ENCODE results near the gene ZBTB21. TPM values are rescaled to one million over a fixed set of nuclear protein-coding genes. Genes with fewer than 3 reads are reported as not detected.

ZBTB21 gene
- polyA plus RNA-seq, 3 donors, result 4.7 to 7.2 (median 6.3) TPM

GRCh38 chr21:41987310-41987709 lies 22.9 kb downstream of the ZBTB21 start:
- Mint-ChIP-seq H3K9me3 (peaks cover 0 to 7% (median 4%) of the 10 kb centered on the region in 7 donors), H3K36me3 (peaks cover 16 to 25% of the 10 kb centered on the region in 2 donors), H3K27me3 (ENCODE audit: low read depth in 3 of 3) (no peaks in the 10 kb centered on the region), H3K27ac (no peak overlapping the region), H3K4me3 (no peak overlapping the region), H3K4me1 (no peaks in the 10 kb centered on the region)
- Histone ChIP-seq H4K20me1 (ENCODE audit: insufficient read depth, low read length) (no peaks in the 10 kb centered on the region), H3K4me2 (replicated peaks; ENCODE audit: extremely low read depth, low read length, poor library complexity, severe bottlenecking) (no peak overlapping the region), H3K27ac (ENCODE audit: low read depth in 1 of 2, low read length in 2 of 2) (no peak overlapping the region), H3K4me3 (replicated peaks in 1 of 3; ENCODE audit: low read depth in 2 of 3, low read length in 3 of 3) (no peak overlapping the region), H3K79me2 (ENCODE audit: insufficient read depth, low read length) (no peaks in the 10 kb centered on the region), H2AFZ (ENCODE audit: insufficient read depth, low read depth, low read length, poor library complexity, severe bottlenecking) (no peak overlapping the region), H3K9me3 (replicated peaks in 1 of 2; ENCODE audit: control insufficient read depth in 1 of 2, insufficient read depth in 1 of 2, low read length in 2 of 2) (no peaks in the 10 kb centered on the region), H3K4me1 (ENCODE audit: control insufficient read depth in 1 of 2, insufficient read depth in 2 of 2, low read length in 2 of 2) (no peaks in the 10 kb centered on the region), H3K27me3 (ENCODE audit: control insufficient read depth in 2 of 2, insufficient read depth in 2 of 2, low read length in 2 of 2) (no peaks in the 10 kb centered on the region), H3K36me3 (replicated peaks in 1 of 2; ENCODE audit: control insufficient read depth in 1 of 2, insufficient read depth in 2 of 2, low read length in 2 of 2) (peaks cover 16 to 29% of the 10 kb centered on the region in 2 donors), H3K9ac (ENCODE audit: insufficient read depth, low read length, poor library complexity, severe bottlenecking) (no peak overlapping the region)
- WGBS (ENCODE audit: insufficient coverage), result no CpG with 5 or more reads among the region's 3 CpGs
- intact Hi-C loops (cut with micrococcal nuclease), result no loop called here
- TF ChIP-seq CTCF (IDR thresholded peaks at IDR 0.05), result no peak
- DNase-seq, result no peak

- Histone ChIP-seq H3K9me3 (replicated peaks in 1 of 2; ENCODE audit: control insufficient read depth in 1 of 2, insufficient read depth in 1 of 2, low read length in 2 of 2) (no peaks in the 10 kb centered on the region), H2AFZ (ENCODE audit: insufficient read depth, low read depth, low read length, poor library complexity, severe bottlenecking) (no peak overlapping the region), H3K79me2 (ENCODE audit: insufficient read depth, low read length) (no peaks in the 10 kb centered on the region), H4K20me1 (ENCODE audit: insufficient read depth, low read length) (no peaks in the 10 kb centered on the region), H3K9ac (ENCODE audit: insufficient read depth, low read length, poor library complexity, severe bottlenecking) (no peak overlapping the region), H3K4me3 (replicated peaks in 1 of 3; ENCODE audit: low read depth in 2 of 3, low read length in 3 of 3) (no peak overlapping the region), H3K36me3 (replicated peaks in 1 of 2; ENCODE audit: control insufficient read depth in 1 of 2, insufficient read depth in 2 of 2, low read length in 2 of 2) (peaks cover 3 to 14% of the 10 kb centered on the region in 2 donors), H3K27ac (ENCODE audit: low read depth in 1 of 2, low read length in 2 of 2) (no peak overlapping the region), H3K27me3 (ENCODE audit: control insufficient read depth in 2 of 2, insufficient read depth in 2 of 2, low read length in 2 of 2) (no peaks in the 10 kb centered on the region), H3K4me2 (replicated peaks; ENCODE audit: extremely low read depth, low read length, poor library complexity, severe bottlenecking) (no peak overlapping the region), H3K4me1 (ENCODE audit: control insufficient read depth in 1 of 2, insufficient read depth in 2 of 2, low read length in 2 of 2) (no peaks in the 10 kb centered on the region)
- 100% methylated on average over 2 of the region's 6 CpGs for WGBS (ENCODE audit: insufficient coverage)
- Mint-ChIP-seq H3K9me3 (peaks cover 0 to 7% (median 4%) of the 10 kb centered on the region in 7 donors), H3K27ac (no peak overlapping the region), H3K4me3 (no peak overlapping the region), H3K27me3 (ENCODE audit: low read depth in 3 of 3) (peaks cover 0 to 3% (median 0%) of the 10 kb centered on the region in 3 donors), H3K36me3 (peaks cover 2 to 10% of the 10 kb centered on the region in 2 donors), H3K4me1 (no peaks in the 10 kb centered on the region)
- TF ChIP-seq CTCF (IDR thresholded peaks at IDR 0.05), result no peak
- intact Hi-C loops (cut with micrococcal nuclease), result no loop called here
- no peak for DNase-seq
Observed at GRCh38 chr21:41985662-41986416, 24.3 kb downstream of the ZBTB21 start.

All from CD14-positive monocyte (primary cell).